ENCODE measurements around the gene GJA3. TPM values are rescaled to one million over a fixed set of nuclear protein-coding genes. Genes with fewer than 3 reads are reported as not detected.

GJA3 gene
- total RNA-seq, 2 experiments from 2014 or later = not detected

DNA sequence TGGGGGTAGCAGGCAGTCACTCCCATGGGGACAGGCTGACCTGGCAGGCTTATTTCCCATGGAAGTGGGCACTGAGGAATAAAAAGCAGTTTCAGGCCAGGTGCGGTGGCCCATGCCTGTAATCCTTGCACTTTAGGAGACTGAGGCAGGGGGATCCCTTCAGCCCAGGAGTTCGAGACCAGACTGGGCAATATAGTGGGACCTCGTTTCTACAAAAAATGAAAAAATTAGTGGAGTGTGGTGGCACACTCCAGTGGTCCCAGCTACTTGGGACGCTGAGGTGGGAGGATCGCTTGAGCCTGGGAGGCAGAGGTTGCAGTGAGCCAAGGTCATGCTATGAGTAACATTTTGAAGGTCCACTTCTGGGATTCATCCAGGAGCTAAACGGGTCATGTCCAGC is 25.9 kb upstream of the GJA3 start:
- Mint-ChIP-seq H3K27ac (no peak overlapping the region), H3K9me3 (no peaks in the 10 kb centered on the region), H3K4me3 (no peak overlapping the region), H3K27me3 (peaks cover 16% of the 10 kb centered on the region), H3K36me3 (ENCODE audit: low read depth) (no peaks in the 10 kb centered on the region), H3K4me1 (ENCODE audit: low read depth) (no peaks in the 10 kb centered on the region)
- intact Hi-C loops (cut with DNase I, micrococcal nuclease) = loop anchor here in 1 of 2 experiments (5.0 kb wide), 1 partner anchor 521 kb away; no protein-coding TSS in a partner anchor
- Histone ChIP-seq H3K36me3 (ENCODE audit: insufficient read depth, low read length) (no peaks in the 10 kb centered on the region), H3K9me3 (ENCODE audit: control insufficient read depth in 1 of 2, insufficient read depth in 1 of 2, low read length in 2 of 2) (peaks cover 0 to under 1% of the 10 kb centered on the region in 2 experiments), H3K4me3 (ENCODE audit: low read length) (no peak overlapping the region), H3K27me3 (ENCODE audit: control insufficient read depth in 1 of 2, insufficient read depth in 2 of 2, low read length in 2 of 2) (peaks cover 5 to 11% of the 10 kb centered on the region in 2 experiments), H3K4me1 (ENCODE audit: insufficient read depth, low read length) (peaks cover 2% of the 10 kb centered on the region), H3K27ac (ENCODE audit: low read depth in 1 of 2, low read length in 2 of 2) (no peak overlapping the region)
- POLR2A ChIA-PET = interaction anchor here (1.5 kb wide), 1 partner anchor 290 kb away, joined by 4 read pairs; no protein-coding TSS in a partner anchor
- CTCF ChIA-PET = interaction anchor here (3.6 kb wide), 1 partner anchor 10 kb away, joined by 17 read pairs; no protein-coding TSS in a partner anchor
- TF ChIP-seq, protein P1, sequence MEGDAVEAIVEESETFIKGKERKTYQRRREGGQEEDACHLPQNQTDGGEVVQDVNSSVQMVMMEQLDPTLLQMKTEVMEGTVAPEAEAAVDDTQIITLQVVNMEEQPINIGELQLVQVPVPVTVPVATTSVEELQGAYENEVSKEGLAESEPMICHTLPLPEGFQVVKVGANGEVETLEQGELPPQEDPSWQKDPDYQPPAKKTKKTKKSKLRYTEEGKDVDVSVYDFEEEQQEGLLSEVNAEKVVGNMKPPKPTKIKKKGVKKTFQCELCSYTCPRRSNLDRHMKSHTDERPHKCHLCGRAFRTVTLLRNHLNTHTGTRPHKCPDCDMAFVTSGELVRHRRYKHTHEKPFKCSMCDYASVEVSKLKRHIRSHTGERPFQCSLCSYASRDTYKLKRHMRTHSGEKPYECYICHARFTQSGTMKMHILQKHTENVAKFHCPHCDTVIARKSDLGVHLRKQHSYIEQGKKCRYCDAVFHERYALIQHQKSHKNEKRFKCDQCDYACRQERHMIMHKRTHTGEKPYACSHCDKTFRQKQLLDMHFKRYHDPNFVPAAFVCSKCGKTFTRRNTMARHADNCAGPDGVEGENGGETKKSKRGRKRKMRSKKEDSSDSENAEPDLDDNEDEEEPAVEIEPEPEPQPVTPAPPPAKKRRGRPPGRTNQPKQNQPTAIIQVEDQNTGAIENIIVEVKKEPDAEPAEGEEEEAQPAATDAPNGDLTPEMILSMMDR (IDR thresholded peaks at IDR 0.05) = no peak
- ATAC-seq (ENCODE audit: poor library complexity) (no peak), DNase-seq (no peak)

DNA sequence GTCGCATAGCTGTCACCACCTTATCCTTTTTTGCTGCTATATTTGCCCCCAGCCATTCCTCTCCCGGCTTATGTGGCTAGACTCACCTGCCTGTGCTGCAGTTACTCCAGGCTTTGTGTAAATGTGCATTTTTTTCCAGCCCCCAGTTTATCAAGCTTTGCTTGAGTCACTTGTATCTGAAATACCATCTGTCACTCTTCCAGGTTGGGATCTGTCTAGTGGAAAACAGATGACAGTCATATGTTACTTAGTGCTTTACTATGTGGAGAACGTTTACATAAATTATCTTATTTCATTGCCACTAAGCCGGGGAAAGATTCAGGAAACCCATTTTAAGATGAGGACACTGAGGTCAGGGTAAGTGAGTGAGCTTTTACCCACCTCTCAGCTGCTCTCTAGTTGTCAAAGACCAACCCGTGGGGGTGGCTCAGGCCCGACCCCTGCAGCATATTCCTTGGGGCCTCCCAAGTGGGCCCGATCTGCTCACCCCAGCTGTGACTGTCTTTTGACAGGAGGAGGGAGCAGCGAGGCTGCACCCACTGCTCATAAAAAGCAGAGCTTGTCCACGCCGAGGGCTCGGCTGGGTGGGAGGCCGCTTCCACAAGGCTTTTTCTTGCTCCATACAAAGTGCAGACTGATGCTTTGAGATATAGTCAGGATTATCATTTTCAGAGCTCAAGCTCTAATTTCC is 24.7 kb upstream of the GJA3 start:
- no peaks in the 10 kb centered on the region for H3K9me3 Mint-ChIP-seq
- intact Hi-C loops (cut with DNase I, micrococcal nuclease) = loop anchor here in 1 of 2 experiments (5.0 kb wide), 1 partner anchor 522 kb away; no protein-coding TSS in a partner anchor
- H3K27me3 ChIP-seq (ENCODE audit: control insufficient read depth in 1 of 2, insufficient read depth in 2 of 2, low read length in 2 of 2) = peaks cover 0 to 1% of the 10 kb centered on the region in 2 experiments
- CTCF ChIA-PET = interaction anchor here (1.3 to 3.6 kb wide), 2 partner anchors 11 to 304 kb away, joined by 4 to 17 read pairs; no protein-coding TSS in a partner anchor
- H3K27me3 Mint-ChIP-seq = peaks cover 16% of the 10 kb centered on the region
- H3K4me1 Mint-ChIP-seq (ENCODE audit: low read depth) = no peaks in the 10 kb centered on the region
- H3K9me3 ChIP-seq (ENCODE audit: control insufficient read depth in 1 of 2, insufficient read depth in 1 of 2, low read length in 2 of 2) = no peaks in the 10 kb centered on the region
- no peak overlapping the region for H3K27ac ChIP-seq (ENCODE audit: low read depth in 1 of 2, low read length in 2 of 2)
- no peak for DNase-seq
- no peak overlapping the region for H3K4me3 Mint-ChIP-seq
- no peak overlapping the region for H3K27ac Mint-ChIP-seq
- ATAC-seq (ENCODE audit: poor library complexity) = no peak
- H3K4me3 ChIP-seq (ENCODE audit: low read length) = no peak overlapping the region
- POLR2A ChIA-PET = interaction anchor here (1.5 kb wide), 1 partner anchor 291 kb away, joined by 4 read pairs; no protein-coding TSS in a partner anchor
- no peaks in the 10 kb centered on the region for H3K4me1 ChIP-seq (ENCODE audit: insufficient read depth, low read length)
- no peaks in the 10 kb centered on the region for H3K36me3 ChIP-seq (ENCODE audit: insufficient read depth, low read length)
- TF ChIP-seq, protein P1 (IDR thresholded peaks at IDR 0.05) = no peak
- no peaks in the 10 kb centered on the region for H3K36me3 Mint-ChIP-seq (ENCODE audit: low read depth)

DNA sequence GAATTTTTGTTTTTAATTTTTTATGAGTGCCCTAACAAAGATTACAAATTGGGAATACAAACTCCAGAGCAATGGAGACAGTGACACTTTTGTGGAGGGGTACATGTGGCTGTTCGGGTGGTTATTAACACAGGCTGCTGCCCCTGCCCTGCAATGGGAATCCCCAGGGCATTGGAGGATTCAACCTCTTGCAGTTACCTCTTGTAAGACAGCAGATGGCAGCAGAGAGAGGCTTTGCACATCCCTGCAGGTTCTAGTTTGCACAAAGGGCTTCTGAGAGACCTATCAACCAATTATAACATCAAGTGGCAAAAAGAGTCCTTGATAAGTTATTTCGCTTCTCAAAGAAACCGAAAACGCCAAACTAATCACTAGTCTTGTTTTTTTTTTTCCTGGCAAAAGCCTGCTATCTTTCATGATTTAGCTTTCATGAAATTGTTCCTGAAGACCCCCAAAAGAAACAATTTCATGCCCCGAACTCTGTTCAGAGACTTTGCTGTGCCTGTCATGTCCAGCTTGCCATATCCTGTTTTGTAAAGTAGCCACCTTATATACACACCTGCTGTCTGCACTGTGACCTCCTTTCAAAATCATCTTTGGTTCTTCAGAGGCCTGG is 21.5 kb upstream of the GJA3 start:
- Histone ChIP-seq H3K27ac (ENCODE audit: low read depth in 1 of 2, low read length in 2 of 2) (no peak overlapping the region), H3K4me1 (ENCODE audit: insufficient read depth, low read length) (peaks cover 2% of the 10 kb centered on the region), H3K27me3 (ENCODE audit: control insufficient read depth in 1 of 2, insufficient read depth in 2 of 2, low read length in 2 of 2) (peaks cover 17 to 20% of the 10 kb centered on the region in 2 experiments), H3K4me3 (ENCODE audit: low read length) (no peak overlapping the region), H3K9me3 (ENCODE audit: control insufficient read depth in 1 of 2, insufficient read depth in 1 of 2, low read length in 2 of 2) (no peaks in the 10 kb centered on the region), H3K36me3 (ENCODE audit: insufficient read depth, low read length) (no peaks in the 10 kb centered on the region)
- H3K27me3 Mint-ChIP-seq = peaks cover 48% of the 10 kb centered on the region
- peak in 11 of 14 experiments; percentile 26 to 87 (median 46) for DNase-seq
- no peak overlapping the region for H3K27ac Mint-ChIP-seq
- no peaks in the 10 kb centered on the region for H3K9me3 Mint-ChIP-seq
- H3K4me1 Mint-ChIP-seq (ENCODE audit: low read depth) = no peaks in the 10 kb centered on the region
- CTCF ChIA-PET = interaction anchor here (0.9 to 1.9 kb wide), 4 partner anchors 9 to 742 kb away, joined by 3 to 6 read pairs (median 4); no protein-coding TSS in a partner anchor
- ATAC-seq (ENCODE audit: poor library complexity) = peak; percentile 100
- POLR2A ChIA-PET = interaction anchor here (1.1 kb wide), 1 partner anchor 10 kb away, joined by 3 read pairs; no protein-coding TSS in a partner anchor
- intact Hi-C loops (cut with DNase I, micrococcal nuclease) = loop anchor here (1.0 to 5.0 kb wide), 2 partner anchors 307 to 745 kb away; no protein-coding TSS in a partner anchor
- H3K4me3 Mint-ChIP-seq = no peak overlapping the region
- TF ChIP-seq, protein P1 (IDR thresholded peaks at IDR 0.05) = peak; percentile 84
- no peaks in the 10 kb centered on the region for H3K36me3 Mint-ChIP-seq (ENCODE audit: low read depth)

Data from CD4-positive, alpha-beta T cell (primary cell).